ENCODE measurements around the gene ATPAF2.

GRCh38 chr17:18079543-18079942 is 40.6 kb upstream of the ATPAF2 start:
- TF ChIP-seq CTCF (conservative IDR thresholded peaks at IDR 0.05 in 1 of 2, IDR thresholded peaks at IDR 0.05 in 1 of 2; ENCODE audit: extremely low read depth in 1 of 2, insufficient read depth in 1 of 2, low read depth in 1 of 2, low read length in 2 of 2), result no peak
- no peak for TF ChIP-seq EZH2 (IDR thresholded peaks at IDR 0.05; ENCODE audit: borderline replicate concordance, low read length)
